ENCODE data around the gene SPDYE1.

SPDYE1 gene

DNA sequence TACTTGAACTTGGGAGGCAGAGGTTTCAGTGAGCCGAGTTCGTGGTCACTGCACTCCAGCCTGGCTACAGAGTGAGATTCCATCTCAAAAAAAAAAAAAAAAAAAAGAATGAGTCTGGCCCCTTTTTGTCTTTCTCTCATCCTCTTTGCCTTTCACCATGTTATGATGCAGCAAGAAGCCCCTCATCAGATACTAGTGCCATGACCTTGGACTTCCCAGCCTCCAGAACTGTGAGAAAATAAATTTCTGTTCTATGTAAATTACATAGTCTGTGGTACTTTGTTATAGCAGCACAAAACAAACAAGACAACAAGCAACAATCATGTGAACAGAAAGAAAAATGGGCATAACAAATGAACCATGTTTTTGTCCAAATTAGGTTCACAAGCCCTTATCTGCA is 44.5 kb downstream of the SPDYE1 start:
- DNase-seq (ENCODE audit: low read depth, low spot score): no peak

DNA sequence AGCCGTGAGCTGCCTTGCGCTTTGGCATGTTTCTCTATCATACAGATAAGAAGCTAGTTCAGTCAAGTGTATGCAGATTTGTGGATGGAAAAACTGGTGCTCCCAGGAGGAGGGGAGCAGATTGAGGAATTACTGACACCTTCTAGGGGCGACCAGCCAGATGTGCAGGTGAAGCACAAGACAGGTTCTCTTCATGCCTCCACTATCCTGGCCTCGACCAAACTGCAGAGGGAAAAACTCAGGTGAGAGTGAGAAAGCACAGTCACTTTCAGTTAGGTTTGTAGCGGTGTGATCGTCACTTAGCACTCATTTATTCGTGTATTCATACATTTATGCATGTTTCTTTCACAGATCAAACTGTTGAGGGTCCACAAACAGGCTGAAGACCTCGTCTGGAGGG is 46.2 kb downstream of the SPDYE1 start:
- no peak for DNase-seq (ENCODE audit: low read depth, low spot score)

DNA sequence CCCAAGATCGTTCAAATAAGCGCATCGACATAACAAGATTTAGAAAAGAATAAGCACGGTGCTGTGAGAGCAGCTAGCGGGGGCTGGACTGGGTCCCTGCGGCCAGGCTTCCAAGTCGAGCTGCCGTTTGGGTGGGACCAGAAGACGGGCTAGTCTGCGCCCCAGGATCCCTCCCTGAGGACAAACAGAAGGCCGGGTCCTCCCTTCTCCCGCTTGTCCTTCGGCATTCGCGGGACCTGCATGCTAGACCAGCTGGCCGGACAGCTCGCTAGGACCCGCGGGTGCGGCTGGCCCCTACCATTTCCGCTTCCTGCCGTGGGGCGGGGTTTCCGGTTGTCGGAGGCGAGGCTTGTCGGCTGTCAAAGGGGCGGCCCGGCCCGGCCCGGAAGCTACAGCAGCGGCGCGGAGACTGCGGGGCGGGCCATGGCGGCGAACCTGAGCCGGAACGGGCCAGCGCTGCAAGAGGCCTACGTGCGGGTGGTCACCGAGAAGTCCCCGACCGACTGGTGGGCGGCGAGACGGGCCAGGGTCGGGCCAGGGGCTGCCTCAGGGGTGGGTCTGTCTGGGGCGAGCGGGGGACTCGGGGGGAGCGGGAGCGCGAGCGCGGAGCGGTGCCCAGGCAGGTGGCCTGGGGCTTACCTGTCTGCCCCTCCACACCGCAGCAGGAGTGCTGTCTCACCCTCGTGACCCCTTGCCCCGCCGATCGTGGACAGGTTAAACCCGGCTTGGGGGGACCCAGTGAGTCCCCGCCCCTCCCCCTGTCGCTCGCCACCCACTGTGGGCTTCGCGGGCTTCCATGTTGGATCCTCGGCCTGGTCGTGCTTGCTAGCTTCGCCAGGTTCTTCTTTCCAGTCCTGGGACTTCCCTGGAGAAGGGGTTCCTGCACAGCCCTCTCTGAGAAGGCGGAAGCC is 46.9 kb downstream of the SPDYE1 start, which contains the start of gene DBNL:
Gene DBNL (plus strand): TSS at position 388 of the 911 bp plus-strand sequence. CDS start 36 bp downstream, at position 424.
- no peak for DNase-seq (ENCODE audit: low read depth, low spot score)

DNA sequence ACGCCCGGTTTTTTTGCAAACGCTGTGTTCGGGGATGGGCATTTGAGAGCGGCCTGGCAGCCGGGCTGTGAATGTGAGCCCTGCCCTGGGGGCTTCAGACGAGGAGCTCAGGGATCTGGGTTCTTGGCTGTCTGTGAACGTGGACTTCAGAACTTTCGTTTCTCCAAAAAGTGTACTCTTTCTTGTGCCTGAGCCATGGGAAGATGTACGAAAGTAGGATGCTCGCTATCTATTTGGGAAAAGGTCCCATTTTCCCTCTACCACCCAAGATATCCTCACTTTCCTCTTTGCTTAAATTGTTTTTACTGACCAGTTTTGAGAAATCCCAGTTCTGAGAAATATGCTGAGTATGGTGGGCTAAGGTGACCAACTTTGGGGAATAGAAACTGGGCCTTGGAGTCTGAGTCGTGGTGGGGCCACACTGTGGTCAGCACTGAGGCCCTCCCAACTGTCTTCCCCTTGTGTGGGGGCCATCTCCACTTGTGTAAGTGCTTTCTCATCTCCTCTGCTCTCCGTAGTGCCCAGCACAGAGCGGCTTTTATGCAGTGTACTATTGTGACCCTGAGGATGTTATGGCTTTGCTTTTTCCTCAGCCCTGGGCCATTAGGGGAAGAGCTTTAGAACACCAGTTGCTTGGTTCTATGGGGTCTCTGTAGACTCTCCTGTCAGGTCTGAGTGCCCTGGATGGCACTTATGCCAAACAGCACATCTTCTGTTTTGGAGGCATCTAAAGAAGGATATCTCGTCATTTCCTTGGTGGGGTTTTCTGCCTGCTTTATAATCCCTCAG is 47.7 kb downstream of the SPDYE1 start:
- DNase-seq (ENCODE audit: low read depth, low spot score): no peak

DNA sequence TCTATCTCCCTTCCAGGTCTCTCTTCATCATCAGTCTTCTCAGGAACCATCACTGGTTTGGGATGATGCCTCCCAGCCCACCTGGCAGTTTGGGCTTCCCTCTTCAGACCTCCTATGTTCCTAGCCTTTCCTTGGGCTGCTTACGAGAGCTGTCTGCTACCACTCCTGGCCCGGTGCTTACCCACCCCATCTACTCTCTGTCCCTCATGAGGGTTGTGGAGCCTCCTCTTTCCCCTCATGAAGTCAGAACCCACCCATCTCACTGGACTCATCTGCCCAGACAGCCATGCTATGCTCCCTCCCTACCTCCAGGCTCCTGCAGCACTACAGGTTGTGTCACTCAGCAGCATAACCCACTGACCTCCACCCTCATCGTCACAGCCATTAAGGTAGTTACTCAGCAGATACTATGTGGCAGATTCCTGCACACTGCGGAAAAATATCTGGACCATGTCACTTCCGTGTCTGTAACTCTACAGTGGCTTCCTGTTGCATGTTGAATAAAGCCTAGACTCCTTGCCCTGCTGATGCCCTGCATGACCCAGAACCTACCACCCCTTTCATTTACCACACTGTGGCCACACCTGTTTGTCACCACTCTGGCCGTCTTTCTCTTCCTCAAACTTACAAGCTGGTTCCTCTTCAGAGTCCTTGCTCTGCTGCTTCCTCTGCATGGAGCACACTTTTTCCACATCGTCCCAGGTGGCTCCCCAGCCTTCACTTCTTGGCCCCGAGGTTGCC is 48.8 kb downstream of the SPDYE1 start:
- no peak for DNase-seq (ENCODE audit: low read depth, low spot score)

DNA sequence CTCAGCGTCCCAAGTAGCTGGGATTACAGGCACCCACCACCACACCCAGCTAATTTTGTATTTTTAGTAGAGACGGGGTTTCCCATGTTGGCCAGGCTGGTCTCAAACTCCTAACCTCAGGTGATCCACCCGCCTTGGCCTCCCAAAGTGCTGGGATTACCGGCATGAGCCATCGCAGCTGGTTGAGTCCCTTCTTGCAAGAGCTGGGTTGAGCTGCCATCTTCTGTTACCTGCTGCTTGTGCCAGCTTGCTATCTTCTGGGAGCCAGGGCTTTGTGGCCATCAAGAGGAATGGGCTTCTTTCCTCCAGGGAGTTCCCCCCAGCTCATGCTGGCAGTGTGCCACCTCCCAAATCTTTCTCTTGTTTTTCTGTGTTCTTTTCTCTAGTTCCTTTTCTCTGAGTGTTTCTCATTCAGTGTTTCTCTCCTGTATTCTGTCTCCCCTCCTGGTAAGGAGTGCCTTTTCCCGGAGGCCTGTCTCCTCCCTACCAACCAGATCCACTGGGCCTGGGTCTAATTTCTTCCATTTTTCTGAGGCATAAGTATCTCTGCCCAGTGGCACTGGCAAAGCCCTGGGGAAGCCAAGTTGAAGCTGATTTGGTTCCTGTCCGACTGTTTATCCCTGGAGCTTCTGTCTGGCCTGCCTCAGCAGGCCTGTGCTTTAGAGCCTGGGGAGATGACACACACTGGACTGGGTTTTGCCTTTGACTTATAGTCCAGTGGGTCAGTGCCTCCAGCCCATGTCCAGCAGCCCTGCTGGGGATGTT is 50.5 kb downstream of the SPDYE1 start:
- DNase-seq (ENCODE audit: low read depth, low spot score): no peak

DNA sequence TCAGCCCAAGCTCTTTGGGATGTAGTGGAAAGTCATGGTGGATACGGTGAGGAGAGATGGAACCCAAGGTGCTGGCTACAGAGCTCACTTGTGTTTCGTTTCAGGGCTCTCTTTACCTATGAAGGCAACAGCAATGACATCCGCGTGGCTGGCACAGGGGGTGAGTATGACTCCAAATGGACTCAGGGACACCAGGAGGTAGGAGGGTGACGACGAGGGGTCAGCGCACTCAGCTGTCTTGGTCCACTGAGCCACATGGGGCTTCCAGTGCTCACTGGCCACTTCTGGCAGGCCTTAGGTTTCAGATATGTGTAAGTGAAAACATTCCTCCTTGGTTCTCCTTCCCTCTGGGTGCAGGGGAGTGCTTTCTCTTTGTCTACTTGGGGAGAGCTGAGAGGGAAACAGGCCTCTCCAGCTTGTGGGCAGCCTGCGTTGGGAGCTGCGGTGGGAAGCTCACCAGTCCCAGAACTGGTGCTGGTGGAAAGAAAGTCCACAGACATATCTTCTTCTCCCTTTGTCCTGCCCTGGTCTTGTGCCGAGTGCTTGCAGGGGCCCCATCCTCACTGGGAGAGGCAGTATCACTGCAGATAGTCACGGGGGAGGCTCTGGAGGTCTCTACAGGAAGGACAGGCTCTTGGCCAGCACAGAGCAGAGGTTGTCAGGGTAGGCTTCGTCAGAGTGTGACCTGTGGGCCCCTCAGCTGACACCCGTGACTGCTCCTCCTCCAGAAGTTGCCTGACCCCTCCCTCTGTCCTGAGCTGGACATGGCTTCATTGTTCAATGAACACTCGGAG is 52.6 kb downstream of the SPDYE1 start:
- no peak for DNase-seq (ENCODE audit: low read depth, low spot score)

DNA sequence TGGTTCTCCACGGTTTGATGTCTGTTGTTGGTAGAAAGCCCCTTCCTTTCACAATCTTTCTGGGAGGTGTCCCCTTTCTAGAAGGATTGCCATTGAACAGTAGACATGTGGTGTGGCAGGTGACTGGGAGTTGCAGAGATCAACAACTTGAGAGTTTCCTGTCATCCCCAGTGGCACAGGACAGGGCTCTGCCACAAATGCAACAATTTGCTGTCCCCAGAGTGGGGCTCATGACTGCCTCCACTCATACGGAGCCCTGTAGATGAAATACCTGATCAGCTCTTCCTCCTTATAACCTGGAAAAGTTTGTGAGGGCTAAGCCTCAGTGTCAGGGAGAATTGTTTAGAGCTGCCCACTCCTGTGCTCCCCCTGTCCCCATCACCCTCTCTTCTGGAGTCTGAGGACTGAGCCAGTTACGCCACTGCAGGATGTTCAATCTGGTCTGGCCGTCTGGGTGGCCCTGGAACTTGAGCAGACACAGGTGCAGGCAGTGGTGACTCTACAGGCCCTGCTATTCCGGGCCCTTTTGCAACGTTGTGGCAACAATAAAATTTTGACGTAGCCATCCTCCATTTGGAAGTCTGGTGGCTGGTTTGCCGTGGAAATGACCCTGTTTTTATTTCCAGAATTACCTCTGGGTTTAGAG is 53.3 kb downstream of the SPDYE1 start:
- no peak for DNase-seq (ENCODE audit: low read depth, low spot score)

DNA sequence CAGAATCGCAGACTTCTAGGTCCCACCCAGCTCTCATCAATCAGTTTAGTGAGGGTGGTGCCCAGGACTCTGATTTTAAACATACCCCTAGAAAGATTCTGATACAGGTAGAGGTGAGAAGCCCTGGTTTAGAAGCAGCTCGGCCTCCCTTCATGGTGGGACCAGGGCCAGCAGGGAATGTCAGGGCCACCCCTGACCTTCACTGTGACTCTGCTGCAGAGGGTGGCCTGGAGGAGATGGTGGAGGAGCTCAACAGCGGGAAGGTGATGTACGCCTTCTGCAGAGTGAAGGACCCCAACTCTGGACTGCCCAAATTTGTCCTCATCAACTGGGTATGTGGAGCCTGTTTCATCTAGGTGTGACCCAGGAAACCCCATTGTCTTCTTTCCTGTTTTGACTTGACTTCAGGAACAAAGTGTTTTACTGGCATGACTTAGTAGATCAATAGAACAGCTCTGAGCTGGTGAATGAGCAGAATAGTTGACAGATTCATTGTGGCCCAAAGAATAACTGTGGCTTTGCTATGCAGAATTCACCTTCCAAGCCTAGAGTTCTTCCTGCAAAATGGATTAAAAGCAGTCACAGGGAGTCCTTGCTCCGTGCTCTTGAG is 54.0 kb downstream of the SPDYE1 start:
- DNase-seq (ENCODE audit: low read depth, low spot score): no peak

DNA sequence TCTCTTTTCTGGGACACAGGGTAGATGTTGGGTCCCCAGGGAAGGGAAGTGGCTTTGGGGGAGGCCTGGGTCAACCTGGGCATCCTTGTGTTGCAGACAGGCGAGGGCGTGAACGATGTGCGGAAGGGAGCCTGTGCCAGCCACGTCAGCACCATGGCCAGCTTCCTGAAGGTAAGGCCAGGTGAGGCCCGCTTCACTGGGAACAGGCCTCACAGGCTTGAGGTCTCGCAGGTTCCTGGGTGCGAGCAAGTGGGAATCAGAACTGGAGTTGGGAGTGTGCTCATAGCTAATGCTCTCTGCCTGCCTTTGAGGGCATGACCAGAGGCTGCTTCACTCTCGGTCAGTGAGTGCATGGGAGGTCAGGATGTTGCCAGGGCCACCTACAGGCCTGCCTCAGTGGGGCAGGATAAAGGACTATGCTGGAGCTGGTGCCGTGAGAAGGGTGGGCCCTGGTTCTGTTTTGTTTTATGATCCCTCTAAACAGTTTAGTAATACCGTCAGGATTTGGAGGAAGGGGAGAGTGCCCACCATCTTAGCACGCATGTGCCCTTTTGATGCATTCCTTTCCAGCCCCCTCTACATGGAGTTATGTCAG is 55.2 kb downstream of the SPDYE1 start:
- DNase-seq (ENCODE audit: low read depth, low spot score): no peak

DNA sequence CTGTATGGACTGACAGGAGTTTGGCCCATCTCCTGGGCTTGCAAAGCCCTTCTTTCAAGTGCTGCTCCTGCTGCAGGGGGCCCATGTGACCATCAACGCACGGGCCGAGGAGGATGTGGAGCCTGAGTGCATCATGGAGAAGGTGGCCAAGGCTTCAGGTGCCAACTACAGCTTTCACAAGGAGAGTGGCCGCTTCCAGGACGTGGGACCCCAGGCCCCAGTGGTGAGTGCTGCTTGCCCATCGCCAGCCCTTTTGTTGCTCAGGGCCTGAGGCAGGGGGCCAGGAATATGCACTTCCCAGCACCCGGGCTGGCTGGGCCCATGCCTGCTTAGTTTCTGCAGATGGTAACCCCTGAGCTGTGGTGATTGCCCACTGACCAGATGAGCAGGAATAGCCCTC is 59.0 kb downstream of the SPDYE1 start:
- DNase-seq (ENCODE audit: low read depth, low spot score): no peak

DNA sequence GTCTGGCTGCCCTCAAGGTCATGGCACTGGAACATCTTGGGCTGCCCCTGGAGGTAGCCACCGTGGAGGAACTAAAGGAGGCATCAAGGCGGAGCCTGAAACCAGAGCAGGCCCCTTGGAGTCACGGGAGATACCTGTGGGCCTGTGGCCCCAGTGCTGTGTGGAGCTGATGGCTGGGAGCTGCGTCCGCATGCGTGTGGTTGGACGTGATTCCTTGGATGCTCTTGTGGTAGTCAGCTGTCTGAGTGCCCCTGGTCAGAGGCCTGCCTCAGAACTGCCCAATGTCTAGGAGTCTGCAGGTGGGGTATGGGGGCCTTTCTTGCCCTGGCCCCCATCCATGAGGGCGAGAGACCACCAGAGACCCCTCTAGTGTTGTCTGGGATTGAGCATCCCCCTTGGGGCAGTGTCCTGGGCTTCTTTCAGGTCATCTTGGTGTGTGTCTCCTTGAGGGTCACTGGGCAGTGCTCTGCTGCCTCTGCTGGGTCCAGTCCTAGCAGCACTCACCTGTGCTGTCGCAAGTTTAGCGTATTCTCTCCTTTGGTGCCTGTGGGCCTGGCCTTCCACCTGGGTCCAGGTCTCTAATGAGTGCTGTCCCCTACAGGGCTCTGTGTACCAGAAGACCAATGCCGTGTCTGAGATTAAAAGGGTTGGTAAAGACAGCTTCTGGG is 59.6 kb downstream of the SPDYE1 start:
- no peak for DNase-seq (ENCODE audit: low read depth, low spot score)

DNA sequence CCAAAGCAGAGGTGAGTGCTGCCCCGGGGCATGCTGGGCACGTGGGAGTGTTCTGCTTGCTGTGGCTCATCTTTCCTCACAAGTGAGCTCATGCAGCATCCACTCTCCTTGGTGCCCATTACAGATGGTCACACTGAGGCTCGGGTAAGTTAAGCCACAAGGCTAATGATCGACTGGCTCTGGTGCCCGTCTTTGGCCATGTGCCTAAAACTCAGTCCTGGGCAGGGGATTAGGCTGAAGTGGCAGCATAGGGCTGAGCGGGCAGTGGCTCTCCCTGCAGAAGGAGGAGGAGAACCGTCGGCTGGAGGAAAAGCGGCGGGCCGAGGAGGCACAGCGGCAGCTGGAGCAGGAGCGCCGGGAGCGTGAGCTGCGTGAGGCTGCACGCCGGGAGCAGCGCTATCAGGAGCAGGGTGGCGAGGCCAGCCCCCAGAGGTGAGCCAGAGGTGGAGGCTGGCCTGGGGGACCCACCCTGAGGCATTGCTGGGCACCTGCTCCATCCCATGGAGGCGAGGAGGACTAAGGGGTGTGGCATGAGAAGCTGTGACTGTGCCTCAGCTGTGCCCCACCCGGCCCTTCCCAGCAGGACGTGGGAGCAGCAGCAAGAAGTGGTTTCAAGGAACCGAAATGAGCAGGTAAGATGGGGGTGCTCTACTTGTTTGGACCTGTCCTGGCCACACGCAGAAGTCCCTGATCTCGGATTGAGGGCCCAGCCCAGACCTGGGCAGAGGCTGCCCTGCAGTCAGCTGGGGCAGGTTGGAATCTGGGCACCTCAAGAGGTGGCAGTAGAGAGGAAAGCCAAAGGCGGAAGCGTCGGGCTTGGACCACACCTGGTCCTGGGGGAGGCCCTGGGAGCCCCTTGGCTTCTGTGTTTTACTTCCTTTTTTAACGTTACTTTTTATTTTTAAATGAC is 60.4 kb downstream of the SPDYE1 start:
- DNase-seq (ENCODE audit: low read depth, low spot score): no peak

DNA sequence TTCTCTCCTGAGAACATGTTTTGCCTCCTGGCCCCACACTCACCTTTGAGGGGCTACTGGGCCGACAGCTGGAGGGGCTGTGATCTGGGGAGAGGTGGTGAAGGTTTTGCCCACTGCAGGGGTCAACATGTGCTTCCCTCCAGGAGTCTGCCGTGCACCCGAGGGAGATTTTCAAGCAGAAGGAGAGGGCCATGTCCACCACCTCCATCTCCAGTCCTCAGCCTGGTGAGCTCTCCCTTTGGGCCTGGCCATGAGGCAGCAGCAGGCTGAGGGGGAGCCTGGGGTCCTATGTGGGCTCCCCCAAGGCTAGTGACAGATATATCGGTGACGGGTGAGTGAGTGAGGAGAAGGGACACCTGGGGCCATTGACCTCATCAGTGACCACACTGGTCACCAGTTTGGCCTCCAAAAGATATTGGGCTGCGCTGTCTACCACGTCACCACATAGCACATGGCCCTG is 61.1 kb downstream of the SPDYE1 start:
- DNase-seq (ENCODE audit: low read depth, low spot score): no peak

DNA sequence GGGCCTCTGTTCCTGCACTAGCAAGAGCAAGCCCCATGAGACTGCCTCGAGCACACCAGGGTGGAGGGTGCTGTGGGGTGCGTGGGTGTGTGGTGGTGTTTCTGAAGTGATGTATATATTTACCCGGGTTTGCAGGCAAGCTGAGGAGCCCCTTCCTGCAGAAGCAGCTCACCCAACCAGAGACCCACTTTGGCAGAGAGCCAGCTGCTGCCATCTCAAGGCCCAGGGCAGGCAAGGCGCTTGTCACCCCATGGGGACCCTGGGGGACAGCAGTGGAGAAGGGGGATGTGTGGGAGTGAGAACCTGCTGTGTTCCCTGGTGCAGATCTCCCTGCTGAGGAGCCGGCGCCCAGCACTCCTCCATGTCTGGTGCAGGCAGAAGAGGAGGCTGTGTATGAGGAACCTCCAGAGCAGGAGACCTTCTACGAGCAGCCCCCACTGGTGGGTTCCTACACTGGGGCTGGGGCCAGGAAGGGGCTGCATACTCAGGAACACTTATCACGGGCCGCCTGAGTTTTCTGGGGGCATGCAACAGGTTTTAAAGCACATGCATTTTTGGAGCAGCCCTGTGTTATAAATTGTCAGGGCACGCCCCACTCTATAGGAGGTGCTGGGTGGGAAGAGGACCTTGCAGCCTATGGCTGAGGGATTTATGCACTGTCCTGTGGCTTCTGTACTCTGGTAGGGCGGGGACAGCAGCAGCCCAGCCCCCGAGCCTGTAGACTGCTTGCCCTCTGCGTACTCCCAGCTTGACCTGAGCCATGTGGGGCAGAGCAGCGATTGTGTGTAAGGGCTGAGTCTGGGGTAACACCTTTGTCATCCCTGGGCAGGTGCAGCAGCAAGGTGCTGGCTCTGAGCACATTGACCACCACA is 61.8 kb downstream of the SPDYE1 start:
- DNase-seq (ENCODE audit: low read depth, low spot score): no peak

Data from iPS DF 19.7 (cell line).